Suppressor macrophage (primary cell): ENCODE results near the gene ADAMTSL5.

Experiments used
- DNase-seq, 4 experiments: peaks; one replicate each; pipeline ENCODE4 v3.0.0-alpha.2; 2020 to 2022

Gene ADAMTSL5

DNA sequence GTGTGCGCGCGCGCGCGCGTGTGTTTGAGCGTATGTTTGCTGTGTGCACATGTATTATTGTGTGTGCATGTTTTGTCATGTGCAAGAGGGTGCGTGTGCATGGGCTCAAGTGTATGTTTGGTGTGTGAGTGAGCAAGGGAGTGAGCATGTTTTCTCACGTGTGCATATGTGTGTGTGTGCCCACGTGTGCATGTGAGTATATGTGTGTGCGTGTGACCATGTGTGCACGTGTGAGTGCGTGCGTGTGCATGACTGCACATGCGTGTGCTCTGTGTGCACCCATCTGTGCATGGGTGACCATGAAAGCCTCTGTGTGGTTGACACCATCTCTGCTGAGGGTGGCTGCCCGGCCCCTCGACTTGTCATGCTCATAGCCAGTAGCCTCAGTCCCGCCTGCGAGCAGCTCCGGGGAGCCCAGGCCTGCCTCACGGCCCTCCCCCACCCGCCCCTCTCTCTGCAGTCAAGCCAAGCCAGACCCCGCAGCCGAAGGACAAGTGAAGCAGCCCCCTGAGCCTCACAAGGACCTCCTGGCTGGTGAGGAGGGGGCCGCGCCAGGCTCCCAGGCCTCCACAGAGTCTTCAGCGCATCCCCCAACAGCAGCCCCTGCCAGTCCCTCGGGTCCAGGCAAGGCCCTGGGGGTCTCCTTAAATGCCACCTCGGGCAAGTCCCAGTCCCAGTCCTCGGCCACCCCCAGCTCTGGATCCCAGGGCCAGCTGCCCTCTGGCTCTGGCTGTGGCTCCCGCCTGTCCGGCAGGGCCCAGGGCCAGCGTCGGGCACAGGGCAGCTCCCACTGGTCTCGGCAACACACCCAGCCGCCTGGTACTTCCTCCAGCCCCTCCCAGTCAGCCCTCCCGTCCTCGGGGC, 15.9 kb downstream of the ADAMTSL5 start:
- DNase-seq: no peak

DNA sequence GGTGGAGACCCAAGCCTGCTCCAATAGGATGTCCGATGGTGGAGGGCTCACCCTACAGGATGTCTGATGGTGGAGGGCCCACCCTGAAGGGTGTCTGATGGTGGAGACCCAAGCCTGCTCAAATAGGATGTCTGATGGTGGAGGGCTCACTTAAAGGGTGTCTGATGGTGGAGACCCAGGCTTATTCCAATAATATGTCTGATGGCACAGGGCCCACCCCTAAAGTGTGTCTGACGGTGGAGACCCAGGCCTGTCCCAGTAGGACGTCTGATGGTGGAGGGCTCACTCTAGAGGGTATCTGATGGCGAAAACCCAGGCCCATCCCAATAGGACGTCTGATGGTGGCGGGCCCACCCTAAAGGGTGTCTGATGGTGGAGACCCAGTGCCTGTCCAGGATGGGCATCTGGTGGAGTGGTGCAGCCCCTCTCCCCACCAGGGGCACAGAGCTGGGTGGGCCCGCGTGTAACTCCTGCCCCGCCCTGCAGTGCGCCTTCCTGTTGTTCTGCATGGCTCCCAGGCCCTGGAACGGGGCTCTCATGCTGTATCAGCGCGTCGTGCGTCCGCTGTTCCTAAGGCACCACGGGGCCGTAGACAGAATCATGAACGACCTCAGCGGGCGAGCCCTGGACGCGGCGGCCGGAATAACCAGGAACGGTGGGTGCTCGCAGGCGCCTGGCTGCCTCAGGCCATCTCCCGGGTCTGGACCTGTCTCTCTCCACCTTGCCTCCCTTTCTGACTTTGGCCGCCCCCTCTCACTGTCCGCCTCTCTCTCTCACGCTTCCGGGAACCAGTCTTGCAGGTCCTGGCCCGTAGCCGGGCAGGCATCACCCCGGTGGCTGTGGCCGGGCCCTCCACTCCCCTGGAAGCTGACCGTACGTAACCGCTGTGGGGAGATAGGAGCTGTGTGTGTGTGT, 16.8 kb downstream of the ADAMTSL5 start:
- DNase-seq: no peak

DNA sequence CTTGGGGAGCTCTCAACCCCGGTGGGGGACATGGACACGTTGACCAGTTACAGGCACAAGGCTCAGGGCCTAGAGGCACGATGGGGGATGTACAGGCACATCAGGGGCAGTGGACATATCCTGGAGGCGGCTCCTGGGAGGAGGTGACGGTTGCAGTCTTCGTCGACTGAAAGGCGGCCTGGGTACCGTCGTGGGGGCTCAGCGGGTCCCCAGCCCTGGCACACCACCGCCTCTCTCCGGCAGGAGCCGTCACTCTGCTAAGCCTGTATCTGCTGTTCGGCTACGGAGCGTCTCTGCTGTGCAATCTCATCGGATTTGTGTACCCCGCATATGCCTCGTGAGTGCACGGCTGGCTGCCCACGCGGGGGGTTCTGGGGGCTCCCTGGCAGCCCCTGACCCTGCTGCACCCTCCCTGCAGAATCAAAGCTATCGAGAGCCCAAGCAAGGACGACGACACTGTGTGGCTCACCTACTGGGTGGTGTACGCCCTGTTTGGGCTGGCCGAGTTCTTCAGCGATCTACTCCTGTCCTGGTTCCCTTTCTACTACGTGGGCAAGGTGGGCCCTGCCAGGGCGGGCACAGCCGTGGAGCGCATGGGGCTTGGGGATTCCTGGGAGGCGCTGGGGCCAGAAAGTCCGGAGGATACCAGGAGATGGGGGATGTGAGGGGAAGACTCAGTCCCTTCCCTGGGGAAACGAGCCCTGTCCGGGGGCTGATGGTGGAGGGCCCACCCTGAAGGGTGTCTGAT, 17.6 kb downstream of the ADAMTSL5 start:
- DNase-seq: no peak

DNA sequence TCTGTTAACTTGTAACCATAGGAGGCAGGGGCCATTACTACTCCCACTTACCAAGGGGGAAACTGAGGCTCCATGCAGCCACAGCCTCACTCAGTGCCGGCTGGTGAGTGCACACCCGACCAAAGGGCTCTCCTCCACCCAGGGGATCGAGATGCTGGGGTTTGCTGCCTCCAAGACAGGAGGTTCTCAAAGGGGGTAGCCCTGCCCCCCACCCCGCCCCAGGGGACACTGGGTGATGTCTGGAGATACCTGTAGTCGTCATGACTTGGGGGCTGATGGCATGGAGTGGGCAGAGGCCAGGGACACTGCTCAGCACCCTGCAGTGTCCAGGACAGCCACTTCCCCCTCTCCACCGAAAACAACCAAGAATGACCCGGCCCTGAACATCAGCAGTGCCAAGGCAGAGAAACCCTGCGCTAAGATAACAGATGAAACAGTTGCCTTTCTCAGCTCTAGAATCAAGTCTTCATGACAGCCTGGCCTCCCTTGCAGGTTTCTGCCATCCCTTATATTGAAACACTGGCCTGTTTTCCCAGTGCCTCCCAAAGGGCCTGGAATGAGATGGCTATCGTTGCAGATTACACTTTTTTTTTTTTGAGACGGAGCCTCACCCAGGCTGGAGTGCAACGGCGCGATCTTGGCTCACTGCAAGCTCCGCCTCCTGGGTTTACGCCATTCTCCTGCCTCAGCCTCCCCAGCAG, 18.6 kb downstream of the ADAMTSL5 start:
- DNase-seq: no peak

DNA sequence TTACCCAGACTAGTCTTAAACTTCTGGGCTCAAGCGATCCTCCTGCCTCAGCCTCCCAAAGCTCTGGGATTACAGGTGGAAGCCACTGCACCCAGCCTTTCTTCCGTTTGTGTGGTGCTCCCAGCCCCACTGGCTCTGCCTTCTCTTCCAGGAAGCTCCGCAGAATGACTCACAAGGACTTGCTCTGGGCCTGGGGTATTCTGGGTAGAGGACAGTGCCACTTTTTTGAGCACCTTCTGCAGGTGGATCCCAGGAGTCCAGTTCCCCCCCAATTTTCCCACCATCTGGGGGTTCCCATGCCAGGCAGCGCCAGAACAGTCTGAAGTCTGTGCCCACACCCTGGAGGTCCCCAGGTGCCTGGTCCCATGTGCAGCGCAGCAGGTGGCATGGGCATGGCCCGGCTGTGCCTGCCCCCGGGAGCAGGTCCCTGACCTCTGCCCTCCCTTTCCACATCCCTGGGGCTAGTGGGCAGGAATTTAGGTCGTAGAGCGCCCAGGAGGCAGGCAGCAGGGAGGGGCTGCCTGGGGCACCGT, 20.3 kb downstream of the ADAMTSL5 start:
- DNase-seq: no peak

DNA sequence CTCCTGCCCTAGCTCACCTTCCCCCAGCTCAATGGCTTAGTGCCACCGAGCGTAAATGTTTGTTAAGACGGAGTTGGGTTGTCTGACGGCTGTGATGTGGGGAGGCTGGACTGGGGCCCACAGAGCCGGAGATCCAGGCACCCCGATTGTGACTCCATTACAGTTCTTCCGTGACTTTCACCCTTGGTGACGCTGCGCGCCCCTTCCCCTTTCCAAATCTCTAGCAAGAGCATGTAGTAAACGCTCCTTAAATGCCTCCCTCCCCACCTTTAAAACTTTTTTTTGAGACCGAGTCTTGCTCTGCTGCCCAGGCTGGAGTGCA, 21.0 kb downstream of the ADAMTSL5 start:
- DNase-seq: no peak

DNA sequence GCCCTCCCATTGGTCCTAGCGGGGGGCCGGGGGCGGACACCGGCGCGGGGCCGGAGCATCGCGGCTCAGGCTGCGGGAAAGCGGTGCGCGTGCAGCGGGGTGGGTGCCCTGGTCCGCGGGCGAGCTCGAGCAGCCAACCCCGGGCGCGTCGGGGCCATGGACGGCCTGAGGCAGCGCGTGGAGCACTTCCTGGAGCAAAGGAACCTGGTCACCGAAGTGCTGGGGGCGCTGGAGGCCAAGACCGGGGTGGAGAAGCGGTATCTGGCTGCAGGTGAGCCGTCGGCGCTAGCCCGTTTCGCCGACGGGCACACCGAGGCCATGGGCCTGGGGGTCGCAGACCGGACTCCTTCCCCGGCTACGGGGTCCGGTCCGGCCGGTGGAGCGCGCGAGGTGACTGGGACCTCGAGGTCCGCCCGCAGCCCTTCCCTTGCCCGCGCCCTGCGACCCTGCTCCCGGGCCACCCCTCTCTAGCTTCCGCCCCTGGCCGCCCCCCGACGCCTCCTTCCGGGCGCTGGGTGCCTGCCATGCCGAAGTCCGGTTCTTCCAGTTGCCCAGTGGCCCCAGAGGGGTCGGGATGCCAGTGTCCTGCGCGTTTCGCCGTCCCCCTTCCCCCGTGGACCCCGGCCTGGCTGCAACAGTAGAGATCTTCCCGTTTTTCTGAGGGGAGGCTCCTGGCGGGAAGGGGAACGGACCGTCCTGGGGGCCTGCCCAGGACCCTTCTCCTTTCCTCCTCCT, 21.5 kb downstream of the ADAMTSL5 start, which contains the start of gene REEP6:
Gene REEP6 (plus strand): TSS at position 68 of the 735 bp plus-strand sequence. CDS start 89 bp downstream, at position 157.
- DNase-seq: no peak

DNA sequence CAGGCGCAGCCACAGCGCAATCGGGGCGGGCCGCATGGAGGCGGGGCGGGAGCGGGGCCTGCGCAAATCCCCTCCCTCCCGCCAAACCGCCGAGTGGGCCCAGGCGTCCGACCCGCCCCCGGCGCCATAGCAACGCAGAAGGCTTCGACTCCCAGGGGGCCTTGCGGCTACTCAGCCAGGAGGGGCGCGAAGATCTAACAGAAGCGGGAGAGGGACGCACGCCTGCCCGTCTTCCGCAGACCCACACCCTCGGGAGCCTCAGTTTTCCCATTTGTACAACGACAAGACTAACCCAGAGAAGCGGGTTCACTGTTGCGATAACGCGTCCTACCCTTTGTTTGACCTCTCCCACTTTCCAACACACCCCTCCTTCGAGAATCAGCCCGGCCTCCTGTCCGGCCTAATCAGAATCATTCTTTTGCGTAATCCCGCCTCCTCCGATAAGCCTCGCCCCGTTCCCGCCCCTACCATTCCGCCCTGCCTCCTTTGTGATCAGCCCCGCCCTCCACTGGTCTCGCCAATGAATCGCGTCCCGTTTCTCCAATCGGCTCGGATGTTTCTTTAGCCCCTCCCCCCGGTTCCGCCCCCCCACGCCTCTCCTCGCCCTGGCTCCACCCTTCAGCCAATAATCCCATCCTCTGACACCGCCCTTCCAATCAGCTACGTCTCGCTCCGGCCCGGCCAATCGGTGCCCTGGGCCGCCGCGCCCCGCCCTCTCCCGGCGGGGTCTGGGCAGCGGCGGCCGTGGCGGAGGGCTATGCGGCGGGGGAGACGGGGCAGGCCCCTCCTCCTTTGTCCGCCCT, 22.3 kb downstream of the ADAMTSL5 start, which contains the start of gene PCSK4:
Gene PCSK4 (minus strand): TSS at position 40 of the 803 bp plus-strand sequence. CDS start 4 bp downstream, at position 36.
- DNase-seq: peak; percentile 98 to 99 (median 98)

DNA sequence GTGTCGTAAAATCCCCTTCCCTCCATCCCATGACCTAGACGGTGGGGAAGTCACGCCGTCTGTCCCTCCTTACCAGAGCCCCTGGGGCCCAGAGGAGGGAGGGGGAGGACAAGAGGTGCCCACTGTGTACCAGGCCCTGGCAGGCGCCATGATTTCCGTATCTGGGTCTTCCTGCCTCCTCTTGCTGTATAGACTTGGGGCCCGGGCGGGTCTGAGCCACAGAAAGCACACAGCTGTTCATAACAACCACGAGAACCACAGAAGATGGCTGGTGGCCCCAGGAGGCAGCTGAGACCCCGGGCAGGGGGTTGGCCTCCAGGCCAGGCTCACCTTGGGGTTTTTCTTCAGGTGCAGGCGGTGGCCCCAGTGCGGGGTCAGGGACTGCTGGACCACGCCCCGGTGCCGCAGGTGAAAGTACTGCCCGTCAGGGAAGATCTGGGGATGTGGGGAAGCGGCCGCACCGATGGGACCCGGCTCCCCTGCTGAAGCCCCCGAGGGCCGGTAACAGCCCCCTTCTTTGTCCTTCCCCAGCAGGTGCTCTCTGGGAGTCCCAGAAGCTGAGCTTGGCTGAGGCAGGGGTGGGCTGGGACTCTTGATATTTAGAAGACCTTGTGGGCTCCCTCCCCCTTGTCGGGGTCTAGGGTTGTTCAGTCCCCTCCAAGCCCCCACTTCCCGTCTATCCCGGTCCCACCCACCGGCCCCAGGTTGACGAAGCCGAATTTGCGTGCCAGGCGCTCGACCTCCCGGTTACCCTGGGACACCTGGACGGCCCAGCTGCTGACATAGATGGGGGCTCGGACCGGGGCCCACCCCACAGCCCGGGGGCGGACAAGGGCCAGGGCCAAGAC, 23.1 kb downstream of the ADAMTSL5 start:
- no peak for DNase-seq

DNA sequence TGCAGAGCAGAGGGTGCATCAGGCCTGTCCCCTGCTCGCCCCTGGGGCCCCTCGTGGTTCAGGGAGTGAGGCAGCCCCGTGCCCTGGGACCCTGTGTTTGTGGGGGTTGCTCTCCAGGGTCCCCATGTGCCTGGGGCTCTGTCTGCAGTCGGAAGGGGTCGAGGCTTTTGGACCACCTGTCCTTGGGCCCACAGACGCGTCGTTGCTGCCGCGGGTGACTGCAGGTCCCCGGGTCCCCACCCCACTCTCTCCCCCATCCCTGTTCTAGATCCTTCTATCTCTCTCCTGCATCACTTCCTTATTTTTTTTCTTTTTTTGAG, 24.6 kb downstream of the ADAMTSL5 start:
- DNase-seq: no peak

DNA sequence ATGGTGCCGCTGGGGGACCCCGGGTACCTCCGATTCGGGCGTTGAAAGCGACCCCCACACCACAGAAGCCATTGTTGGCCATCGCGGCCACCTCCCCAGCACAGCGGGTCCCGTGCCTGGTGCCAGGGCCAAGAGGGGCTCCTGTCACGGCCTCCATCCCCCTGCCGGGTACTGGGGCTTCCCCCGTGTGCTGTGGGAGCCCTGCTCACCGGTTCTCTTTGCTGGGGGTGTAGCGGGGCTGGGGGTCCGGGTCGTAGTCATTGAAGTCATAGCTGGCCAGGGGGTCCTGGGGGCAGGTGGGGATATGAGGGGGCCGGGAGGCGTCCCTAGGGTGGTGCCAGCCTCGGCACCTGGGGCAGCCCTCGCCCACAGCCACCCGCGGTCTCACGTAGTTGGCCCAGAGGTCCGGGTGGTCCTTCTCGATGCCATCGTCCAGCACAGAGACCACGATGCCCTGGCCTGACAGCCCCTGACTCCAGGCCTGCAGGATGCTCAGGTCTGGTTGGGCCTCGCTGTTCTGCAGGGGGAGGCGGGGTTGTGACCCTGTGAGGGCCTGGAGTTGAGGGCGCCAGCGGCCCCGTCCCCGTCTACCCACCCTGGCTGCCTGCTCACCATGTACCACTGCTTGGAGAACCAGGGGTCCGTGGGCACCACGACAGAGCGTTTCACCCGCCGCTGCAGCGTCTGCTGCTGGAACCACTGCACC, 25.1 kb downstream of the ADAMTSL5 start:
- DNase-seq: no peak

DNA sequence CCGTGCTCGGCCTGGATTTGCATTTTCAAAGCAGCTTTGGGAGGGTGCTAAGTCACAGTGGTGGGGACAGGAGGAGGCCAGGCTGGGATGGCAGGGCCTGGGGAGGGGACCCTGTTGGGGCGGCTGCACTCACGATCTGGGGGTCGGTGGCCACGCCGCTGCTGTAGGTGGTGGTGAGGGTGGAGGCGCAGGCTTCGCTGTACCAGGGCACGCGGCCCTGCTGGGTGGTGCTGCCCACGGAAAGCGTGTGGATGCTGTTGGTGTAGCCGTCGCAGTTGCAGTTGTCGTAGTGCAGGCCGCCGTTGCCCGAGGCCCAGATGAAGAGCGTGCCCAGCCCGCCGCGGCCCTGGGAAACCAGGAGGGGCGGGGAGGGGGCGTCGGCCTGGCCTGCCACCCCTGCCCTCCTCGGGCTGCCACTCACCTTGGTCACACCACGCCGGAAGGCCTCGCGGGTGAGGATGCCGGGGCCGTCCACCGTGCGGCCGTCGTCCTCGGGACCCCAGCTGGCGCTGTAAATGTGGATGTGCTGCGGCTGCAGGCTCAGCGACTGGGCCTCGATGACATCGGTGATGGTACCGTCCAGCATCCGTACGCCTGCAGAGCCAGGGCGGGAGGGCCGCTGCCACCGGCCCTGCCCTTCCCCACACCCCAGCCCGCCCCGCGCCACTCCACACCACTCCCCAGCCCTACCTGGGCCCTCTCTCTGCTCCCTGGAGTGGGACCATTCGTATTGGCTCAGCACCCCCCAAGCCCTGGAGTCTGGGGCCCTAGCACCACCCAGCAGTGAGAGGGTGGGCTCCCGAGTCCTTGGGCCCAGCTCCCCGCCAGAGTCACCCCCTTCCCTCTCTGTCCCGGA, 25.9 kb downstream of the ADAMTSL5 start:
- no peak for DNase-seq

DNA sequence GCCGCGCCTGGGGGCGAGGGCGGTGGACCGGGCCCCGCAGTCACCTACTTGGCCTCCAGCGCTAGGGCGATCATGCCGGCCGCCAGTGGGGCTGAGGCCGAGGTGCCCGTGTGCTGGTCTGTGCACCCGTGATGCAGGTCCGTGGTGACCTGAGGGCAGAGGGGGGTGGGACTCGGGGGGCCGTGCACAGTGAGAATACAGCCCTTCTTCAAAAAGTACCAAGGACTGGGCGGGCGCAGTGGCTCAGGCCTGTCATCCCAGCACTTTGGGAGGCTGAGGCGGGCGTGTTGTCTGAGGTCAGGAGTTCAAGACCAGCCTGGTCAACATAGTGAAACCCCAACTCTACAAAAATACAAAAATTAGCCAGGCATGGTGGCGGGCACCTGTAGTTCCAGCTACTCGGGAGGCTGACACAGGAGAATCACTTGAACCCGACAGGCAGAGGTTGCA, 28.8 kb downstream of the ADAMTSL5 start:
- DNase-seq: no peak

DNA sequence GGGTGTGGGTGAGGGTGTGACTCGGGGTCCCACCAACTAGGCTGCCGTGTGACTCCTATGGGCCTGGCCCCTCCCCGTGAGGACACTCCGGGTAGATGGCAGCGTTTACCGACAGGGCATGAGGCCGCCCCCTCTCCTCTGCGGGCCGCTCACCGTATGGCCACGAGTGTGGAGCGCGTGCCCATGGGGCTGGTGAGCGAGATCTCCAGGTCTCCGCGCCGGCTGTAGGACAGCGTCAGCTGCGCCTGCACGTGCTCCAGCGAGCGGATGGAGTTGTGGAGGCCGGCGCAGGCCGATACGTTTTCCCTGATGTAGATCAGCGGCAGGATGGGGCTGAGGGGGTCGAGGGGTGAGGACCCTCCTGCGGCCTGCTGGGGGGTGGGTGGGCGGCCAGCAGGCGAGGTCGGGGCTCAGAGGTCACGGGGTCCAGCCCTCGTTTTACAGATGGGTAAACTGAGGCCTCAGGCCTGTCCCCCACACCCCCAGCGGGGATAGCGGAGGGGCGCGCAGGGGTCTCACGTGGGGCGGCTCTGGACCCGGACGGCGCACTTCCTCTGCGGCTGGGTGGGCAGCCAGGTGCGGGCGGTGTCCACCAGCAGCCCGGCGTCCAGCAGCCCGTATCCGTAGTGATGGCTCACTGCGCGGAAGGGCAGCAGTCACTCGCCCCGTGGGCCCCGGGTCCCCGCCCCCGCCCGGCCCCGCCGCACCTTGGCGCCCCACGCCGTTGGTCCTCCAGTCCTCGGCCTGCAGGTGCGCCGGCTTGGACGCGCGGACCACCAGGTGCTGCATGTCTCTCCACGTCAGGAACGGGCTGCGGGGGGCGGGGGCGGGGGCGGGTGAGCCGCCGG, 29.5 kb downstream of the ADAMTSL5 start:
- DNase-seq: no peak

DNA sequence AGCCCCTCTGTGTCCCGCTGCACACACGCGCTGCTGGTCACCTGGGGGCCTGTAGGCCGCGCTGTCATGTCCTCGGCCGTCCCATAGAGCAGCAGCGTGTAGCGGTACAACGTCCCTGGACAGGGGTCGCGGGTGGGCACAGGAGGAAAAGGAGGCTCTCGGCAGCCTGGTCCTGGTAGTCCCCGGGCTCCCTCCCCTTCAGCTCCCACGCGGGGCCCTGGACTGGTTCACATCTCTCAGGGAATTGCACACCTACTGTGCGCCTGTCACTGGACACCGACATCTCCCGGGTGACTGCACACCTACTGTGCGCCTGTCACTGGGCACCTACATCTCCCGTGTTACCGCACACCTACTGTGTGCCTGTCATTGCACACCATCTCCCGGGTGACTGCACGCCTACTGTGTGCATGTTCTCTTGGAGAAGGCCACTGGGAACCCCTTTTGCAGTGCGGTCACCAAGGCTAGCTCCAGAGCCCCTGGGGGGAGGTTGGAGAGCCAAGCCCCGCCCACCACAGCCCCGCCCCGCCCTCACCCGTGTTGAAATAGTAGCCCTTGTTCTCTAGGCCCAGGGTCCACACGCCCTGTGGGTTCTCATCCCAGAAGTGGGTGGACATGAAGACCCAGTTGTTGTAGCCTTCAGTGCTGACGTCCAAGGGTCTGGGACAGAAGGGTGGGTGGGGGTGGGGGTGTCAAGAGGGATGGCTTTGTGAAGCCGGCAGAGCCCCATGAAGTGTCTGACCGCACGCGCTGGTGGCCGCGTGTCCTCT, 30.3 kb downstream of the ADAMTSL5 start:
- DNase-seq: no peak

DNA sequence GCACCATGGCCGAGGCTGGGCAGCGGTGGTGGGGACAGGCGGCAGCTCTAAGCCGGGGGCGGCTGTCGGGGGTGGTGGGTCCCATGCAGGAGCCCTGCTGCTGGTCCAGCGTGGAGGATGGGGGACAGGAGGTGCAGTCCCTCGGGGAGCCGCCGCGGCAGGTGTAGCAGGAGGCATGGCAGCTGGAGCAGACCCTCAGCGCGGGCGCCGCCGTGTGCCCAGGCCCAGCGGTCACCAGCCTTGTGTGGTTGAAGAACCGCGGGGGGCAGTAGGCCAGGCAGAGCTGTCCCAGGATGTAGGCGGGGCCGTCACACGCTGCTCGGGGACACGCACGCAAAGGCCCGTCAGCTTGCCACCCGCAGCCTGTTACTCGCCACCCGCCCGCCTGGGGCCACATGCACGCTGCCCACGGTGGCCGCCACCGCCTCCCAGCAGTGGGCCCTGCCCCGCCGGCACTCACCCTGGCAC, 30.9 kb downstream of the ADAMTSL5 start:
- no peak for DNase-seq
